ENCODE results near the gene MAPK14.

DNA sequence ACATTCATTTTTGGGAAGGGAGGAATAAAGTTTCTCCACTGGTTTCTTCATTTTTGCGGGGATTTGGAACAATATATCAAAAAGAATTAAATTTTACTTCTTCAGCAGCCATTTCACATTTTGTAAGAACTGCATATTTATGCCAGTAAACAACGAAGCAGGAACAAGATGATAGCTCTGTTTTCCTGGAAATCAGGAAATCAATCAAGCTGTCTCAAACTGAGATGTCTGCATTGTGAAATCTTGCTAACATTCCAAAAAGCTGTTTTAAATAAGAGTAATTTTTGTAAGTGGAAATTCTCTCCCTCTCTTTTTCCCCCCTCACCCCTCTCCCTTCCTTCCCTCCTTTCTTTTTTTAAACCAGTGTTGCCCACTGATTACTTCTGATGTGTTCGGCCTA, 122.7 kb downstream of the MAPK14 start:
- TF ChIP-seq, protein P1, sequence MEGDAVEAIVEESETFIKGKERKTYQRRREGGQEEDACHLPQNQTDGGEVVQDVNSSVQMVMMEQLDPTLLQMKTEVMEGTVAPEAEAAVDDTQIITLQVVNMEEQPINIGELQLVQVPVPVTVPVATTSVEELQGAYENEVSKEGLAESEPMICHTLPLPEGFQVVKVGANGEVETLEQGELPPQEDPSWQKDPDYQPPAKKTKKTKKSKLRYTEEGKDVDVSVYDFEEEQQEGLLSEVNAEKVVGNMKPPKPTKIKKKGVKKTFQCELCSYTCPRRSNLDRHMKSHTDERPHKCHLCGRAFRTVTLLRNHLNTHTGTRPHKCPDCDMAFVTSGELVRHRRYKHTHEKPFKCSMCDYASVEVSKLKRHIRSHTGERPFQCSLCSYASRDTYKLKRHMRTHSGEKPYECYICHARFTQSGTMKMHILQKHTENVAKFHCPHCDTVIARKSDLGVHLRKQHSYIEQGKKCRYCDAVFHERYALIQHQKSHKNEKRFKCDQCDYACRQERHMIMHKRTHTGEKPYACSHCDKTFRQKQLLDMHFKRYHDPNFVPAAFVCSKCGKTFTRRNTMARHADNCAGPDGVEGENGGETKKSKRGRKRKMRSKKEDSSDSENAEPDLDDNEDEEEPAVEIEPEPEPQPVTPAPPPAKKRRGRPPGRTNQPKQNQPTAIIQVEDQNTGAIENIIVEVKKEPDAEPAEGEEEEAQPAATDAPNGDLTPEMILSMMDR (IDR thresholded peaks at IDR 0.05; ENCODE audit: low read depth, low read length, poor library complexity, severe bottlenecking) = no peak
- TF ChIP-seq EZH2phosphoT487 (IDR thresholded peaks at IDR 0.05; ENCODE audit: borderline replicate concordance, low read length) = no peak
